ENCODE results near the gene ZNF462.

Gene ZNF462

GRCh38 chr9:106994463-106994862 is 131.5 kb downstream of the ZNF462 start:
- no peak overlapping the region for H3K4me3 ChIP-seq (replicated peaks in 1 of 2; ENCODE audit: low read depth in 2 of 2, low read length in 2 of 2)
- no peak for DNase-seq (ENCODE audit: low read depth in 2 of 2)
- TF ChIP-seq CTCF (IDR thresholded peaks at IDR 0.05; ENCODE audit: low read depth, low read length) = no peak

GRCh38 chr9:107000218-107000617 is 137.3 kb downstream of the ZNF462 start:
- DNase-seq (ENCODE audit: low read depth in 2 of 2) = no peak
- H3K4me3 ChIP-seq (replicated peaks in 1 of 2; ENCODE audit: low read depth in 2 of 2, low read length in 2 of 2) = no peak overlapping the region
- no peak for TF ChIP-seq CTCF (IDR thresholded peaks at IDR 0.05; ENCODE audit: low read depth, low read length)

GRCh38 chr9:107005201-107005600 is 142.2 kb downstream of the ZNF462 start:
- no peak for TF ChIP-seq CTCF (IDR thresholded peaks at IDR 0.05; ENCODE audit: low read depth, low read length)
- no peak overlapping the region for H3K4me3 ChIP-seq (replicated peaks in 1 of 2; ENCODE audit: low read depth in 2 of 2, low read length in 2 of 2)

GRCh38 chr9:107007402-107007801 is 144.4 kb downstream of the ZNF462 start:
- DNase-seq (ENCODE audit: low read depth in 2 of 2) = no peak
- no peak overlapping the region for H3K4me3 ChIP-seq (replicated peaks in 1 of 2; ENCODE audit: low read depth in 2 of 2, low read length in 2 of 2)
- TF ChIP-seq CTCF (IDR thresholded peaks at IDR 0.05; ENCODE audit: low read depth, low read length) = no peak

More at GRCh38 chr9:107005201-107005600, 142.2 kb downstream of the ZNF462 start:
- no peak for DNase-seq (ENCODE audit: low read depth in 2 of 2)

- TF ChIP-seq CTCF (IDR thresholded peaks at IDR 0.05; ENCODE audit: low read depth, low read length) = no peak
- no peak for DNase-seq (ENCODE audit: low read depth in 2 of 2)
- H3K4me3 ChIP-seq (replicated peaks in 1 of 2; ENCODE audit: low read depth in 2 of 2, low read length in 2 of 2) = no peak overlapping the region
These were observed 145.0 kb downstream of the ZNF462 start for GRCh38 chr9:107008011-107008410.

GRCh38 chr9:107008447-107008846 is 145.5 kb downstream of the ZNF462 start:
- no peak for DNase-seq (ENCODE audit: low read depth in 2 of 2)
- TF ChIP-seq CTCF (IDR thresholded peaks at IDR 0.05; ENCODE audit: low read depth, low read length) = no peak
- H3K4me3 ChIP-seq (replicated peaks in 1 of 2; ENCODE audit: low read depth in 2 of 2, low read length in 2 of 2) = no peak overlapping the region

- no peak overlapping the region for H3K4me3 ChIP-seq (replicated peaks in 1 of 2; ENCODE audit: low read depth in 2 of 2, low read length in 2 of 2)
- no peak for DNase-seq (ENCODE audit: low read depth in 2 of 2)
- TF ChIP-seq CTCF (IDR thresholded peaks at IDR 0.05; ENCODE audit: low read depth, low read length) = no peak
These were observed 153.4 kb downstream of the ZNF462 start for GRCh38 chr9:107016383-107016782.

Data from cardiac fibroblast (primary cell).